HG03159 (cell line): ENCODE results near the gene PPP2R5D.

Source experiments
- ATAC-seq: cut with Tn5 transposase; IDR thresholded peaks from one replicate; pipeline ENCODE4 v1.9.1; 2021; ENCODE audit warnings: mild to moderate bottlenecking, moderate library complexity; ENCODE audit not compliant: unreplicated experiment

The PPP2R5D gene

DNA sequence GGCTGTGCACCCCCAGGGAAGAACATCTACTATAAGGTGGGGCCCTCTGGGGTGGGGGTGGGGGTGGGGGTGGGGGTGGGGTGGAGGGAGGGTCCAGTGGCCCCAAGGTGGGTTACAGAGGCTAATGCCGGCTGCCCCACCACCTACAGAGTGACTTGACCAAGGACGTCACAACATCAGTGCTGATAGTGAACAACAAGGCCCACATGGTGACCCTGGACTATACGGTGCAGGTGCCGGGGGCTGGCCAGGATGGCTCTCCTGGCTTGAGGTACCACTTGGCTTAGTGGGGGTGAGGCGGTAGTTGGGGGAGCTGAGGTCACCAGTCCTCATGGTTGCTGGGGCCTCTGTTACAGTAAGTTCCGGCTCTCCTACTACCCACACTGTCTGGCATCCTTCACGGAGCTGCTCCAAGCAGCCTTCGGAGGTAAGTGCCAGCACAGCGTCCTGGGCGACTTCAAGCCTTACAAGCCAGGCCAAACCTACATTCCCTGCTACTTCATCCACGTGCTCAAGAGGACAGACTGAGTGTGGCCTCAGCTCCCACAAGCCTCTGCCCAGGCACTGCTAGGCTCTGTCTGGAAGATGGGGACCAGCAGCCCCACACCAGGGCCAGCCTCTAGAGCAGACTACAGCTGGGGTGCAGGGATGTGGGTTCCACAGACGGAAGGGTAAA lies 21.1 kb upstream of the PPP2R5D start:
- ATAC-seq: no peak

DNA sequence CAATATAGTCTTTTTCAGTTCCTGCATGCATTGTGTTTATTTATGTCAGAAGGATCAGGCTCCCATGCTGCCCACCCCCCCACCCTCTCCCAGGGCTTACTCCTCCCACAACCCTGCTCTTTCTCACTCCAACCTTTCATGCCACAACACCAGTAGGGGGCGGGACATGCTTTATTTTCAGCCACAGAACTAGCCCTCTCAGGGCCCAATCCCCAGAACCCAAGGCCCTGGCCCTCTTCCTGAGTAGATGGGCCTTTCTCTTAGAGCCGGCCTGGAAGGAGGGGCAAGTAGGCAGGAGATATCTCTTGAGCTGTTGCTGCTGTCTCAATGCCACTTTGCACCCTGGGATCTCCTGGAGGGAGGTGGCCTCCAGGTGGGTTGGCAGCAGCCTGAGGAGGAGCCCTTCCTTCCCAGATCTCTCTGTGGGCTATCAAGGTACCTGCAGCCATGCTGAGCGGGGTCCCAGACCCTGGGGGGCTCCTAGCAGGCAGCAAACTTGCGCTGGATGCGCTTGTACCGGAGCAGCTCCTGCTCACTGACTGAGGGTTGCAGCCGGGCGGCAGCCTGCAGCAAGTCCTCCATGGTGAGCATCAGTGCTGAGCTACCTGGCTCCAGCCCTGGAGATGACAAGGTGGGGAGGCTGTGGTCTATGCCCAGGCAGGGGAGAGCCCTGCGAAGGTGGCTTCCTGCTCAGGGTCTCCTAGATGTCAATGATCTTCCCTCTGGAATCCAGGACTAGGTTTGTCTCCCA lies 20.3 kb upstream of the PPP2R5D start:
- no peak for ATAC-seq

GRCh38 chr6:42966571-42966970 lies 17.8 kb upstream of the PPP2R5D start:
- no peak for ATAC-seq

GRCh38 chr6:42967228-42967627 lies 17.1 kb upstream of the PPP2R5D start:
- no peak for ATAC-seq

GRCh38 chr6:42968126-42968701 lies 16.2 kb upstream of the PPP2R5D start:
- no peak for ATAC-seq

DNA sequence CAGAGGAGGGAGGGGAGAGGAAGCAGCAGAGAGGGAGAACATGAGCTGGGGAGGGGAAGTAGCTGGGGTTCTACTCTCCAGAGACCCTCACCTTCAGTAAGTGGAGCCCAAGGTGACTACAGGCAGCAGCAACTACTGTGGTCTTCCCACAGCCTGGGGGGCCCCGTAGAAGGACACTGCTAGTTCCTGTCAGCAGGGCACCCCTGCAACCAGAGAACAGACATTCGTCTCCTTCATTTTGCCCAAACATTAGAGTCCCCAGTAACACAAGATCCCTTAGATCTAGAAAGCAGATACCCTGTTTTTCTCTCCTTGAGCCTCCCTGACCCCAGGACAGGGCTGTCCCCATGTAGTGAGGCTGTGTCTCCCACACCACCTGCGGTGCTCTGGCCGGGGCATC lies 15.6 kb upstream of the PPP2R5D start:
- ATAC-seq: no peak

- no peak for ATAC-seq
These were observed 14.9 kb upstream of the PPP2R5D start for GRCh38 chr6:42969431-42969830.

DNA sequence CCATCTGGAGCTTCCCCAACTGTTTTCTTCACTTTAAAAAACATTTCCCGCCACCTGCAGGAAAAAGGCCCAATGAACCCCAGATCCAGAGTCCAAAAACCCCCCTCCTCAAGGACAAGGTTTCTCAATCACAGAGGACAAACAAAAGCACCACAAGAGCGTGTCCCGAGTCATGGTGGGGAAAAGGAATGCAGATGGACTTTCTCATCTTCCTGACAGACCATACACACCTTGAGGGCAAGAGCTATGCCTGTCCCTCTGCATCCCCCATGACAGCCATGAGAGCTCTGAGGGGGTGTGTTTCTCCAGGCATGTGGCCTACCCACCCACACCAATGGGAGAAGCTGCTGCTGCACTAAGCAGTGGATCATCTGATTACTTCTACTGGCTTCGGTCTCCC lies 14.4 kb upstream of the PPP2R5D start:
- ATAC-seq: no peak

DNA sequence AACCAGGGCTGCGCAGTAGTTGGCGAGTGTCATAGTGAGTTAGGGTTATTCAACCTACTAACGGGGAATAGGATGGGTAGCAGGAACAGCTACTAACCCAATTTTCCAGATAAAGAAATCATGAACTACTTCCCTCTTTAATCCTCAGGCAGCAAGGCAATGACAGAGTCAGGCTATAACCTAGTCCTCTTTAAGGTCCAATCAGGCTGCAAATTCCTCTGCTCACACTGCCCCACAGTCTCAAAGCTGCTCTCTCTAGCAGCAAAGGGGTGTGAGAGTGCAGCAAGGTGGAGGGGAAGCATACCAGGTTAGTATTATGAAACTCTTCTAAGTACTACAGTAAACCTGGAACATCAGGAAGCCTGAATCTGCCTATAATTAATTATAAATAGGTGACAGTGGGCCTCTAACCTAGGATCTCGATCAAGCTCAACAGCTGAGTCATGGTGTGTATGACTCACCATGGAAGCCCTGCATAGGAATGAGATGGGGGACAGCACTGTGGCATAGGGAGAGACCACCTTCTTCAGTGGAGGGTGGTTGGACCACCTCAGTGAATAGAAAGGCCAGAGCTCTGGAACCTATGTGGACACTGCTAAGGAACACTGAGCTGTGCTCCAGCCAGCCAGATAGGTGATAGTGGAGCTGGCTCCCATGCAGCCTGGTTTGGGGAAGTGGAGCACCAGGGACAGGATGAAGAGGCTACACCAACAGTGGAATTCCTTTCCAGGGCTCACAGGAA lies 13.3 kb upstream of the PPP2R5D start:
- no peak for ATAC-seq

DNA sequence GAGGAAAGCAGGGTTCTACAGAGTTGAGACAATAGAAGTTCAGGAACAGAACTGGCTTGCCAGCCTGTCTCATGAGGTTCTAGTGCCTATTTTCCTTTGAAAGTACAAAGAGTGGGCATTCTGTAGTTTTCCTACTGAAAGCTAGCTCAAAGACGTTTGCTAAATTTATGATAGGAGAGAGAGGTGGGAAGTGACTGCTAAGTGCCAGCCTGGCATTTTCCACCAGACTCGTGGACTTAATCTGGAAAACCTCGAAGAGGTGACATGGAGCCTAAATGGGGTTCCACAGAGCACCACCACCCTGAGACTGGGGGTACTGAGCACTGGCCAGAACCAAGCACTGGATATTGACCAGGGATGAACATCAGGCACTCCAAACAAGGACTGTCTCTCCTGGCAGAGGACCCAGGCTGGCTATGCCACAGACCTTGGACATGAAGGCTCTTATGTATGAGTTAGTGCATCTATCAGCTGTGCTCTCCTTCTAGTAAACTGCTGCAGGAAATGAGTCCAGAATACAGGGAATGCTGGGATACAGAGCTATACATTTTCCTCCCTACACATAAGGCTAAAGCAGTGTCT lies 12.5 kb upstream of the PPP2R5D start:
- no peak for ATAC-seq

DNA sequence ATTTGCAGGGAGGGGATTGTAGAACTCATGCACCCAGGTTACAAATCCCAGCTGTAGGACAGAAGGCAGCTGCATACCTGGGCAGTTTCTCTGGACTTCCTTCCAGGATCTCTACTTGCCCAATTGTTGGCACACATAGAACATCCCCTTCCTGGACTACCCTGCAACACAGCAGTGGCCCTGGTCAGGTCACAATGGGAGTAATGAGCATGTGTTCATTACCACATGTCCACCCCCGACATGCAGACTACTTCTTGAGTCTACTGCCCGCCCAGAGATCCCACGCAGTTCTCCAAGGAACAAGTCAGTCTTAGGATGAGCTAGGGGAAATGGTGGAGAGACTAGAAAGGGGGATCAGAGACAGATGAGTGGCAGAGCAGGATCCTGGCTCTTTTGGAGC lies 10.4 kb upstream of the PPP2R5D start:
- no peak for ATAC-seq

GRCh38 chr6:42974919-42975505 lies 9.4 kb upstream of the PPP2R5D start:
- no peak for ATAC-seq

DNA sequence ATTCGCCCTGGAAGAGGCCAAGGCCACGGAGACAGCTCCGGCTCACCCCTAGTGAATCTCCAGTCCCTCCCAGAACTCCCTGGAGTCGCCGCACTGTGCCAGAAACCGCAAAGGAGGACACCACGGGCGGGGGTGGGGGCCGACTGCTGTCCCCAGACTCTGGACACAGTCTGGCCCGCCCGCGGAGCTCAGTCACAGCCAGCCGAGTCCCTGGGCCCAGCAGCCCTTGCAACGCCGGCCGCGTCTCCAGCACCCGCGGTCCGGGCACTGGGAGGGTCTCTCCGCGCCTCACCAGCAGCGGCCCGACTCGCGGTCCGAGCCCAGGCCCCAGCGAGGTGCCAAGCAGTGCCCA lies 5.9 kb upstream of the PPP2R5D start:
- ATAC-seq: peak; percentile 14

GRCh38 chr6:42978839-42979522 lies 5.4 kb upstream of the PPP2R5D start, which contains the start of gene PEX6:
PEX6 (minus strand) TSS chr6:42979181; CDS start chr6:42979150, 31 bp downstream.
- peak; percentile 88 for ATAC-seq

- ATAC-seq: peak; percentile 8
These were observed 4.7 kb upstream of the PPP2R5D start for GRCh38 chr6:42979523-42980177.

DNA sequence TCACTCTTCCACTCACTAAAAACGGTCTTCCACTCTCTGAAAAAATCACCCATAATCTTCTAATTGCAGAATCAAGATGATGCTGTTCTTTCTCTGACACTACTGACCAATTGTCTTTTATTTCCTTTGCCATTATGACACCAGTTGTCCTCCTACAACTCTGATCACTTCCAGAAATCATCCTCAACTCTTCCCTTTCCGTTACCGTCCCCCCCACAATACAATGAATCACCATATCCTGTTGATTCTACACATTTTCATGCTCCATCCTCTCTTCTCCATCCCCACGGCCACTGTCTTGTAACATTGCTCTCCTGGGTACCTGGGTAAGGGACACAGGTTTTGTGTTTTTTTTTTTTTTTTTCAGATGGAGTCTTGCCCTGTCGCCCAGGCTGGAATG lies 2.5 kb upstream of the PPP2R5D start:
- no peak for ATAC-seq

DNA sequence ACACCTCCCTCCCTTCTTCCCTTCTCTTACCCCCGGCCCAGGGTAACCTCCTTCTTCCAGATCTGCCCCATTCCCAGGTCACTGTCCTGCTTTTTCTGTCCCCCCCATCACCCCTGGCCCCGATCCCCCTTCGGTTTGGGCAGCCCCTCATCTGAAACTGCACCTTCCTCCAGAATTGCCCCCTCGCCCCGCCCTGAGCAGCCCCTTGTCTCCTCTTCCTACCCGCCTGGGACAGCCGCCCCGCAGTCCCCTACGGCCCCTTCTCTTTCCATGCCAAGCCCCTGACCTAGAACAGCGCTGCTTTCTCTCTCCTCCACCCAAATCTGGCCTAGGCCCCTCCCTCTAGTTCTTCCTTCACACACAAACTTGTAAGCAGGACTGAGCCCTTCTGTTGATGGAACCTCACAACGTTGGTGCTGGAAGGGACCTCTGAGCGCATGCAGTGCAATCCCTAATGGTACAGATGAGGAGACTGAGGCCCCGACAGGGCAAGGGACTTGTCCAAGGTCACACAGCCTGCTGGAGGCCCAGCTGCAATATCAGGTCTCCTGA lies 630 bp downstream of the PPP2R5D start:
- no peak for ATAC-seq

GRCh38 chr6:42987533-42988451 lies 3.4 kb downstream of the PPP2R5D start:
- no peak for ATAC-seq
